Heart left ventricle (tissue), 13 donors: ENCODE data around the gene NEK5.

Source experiments
- CTCF ChIP-seq, 12 donors: fragments of 200-600 bp; sonication (generic) in 4 of 12; IDR thresholded peaks; one replicate each; pipeline versions ENCODE4 v1.5.0 to v1.8.0; 2018 to 2022; ENCODE audit warnings: antibody characterized with exemption in 12 of 12, mild to moderate bottlenecking in 5 of 12
- POLR2A ChIP-seq, 2 donors: fragments of 450-650 bp; IDR thresholded peaks; one replicate each; pipeline ENCODE4 v1.6.1; 2017; ENCODE audit warnings: antibody characterized with exemption in 2 of 2, mild to moderate bottlenecking in 2 of 2, moderate library complexity in 2 of 2
- donor health status: ischemic (EF 13 %, LVEDD 7.1; RV severe dilation, severe dysfunction).
- donor health status: DM: no; HTN: yes; CAD: no.
- donor health status: DM: no; HTN: no; CAD: no.
- donor health status: ischemic (EF 25% LVEDD 6.9; RV normal size, moderate dysfunction).
- donor health status: ischemic (EF 25% LVEDD 5.7; RV mildly dilated, moderate dysfunction).
- donor health status: ischemic (EF 35%, LVEDD 5.7; RV mildly dilated, moderate dysfunction).
- donor health status: nonischemic (EF 11% LVEDD 7.7; RV severe dilation, severe dysfunction).
- donor health status: DM: yes; HTN: yes; CAD: no.
- donor health status: PGD.
- donor health status: ischemic (EF 29% LVEDD 5.4; RV normal size, mild dysfunction).
- donor health status: nonischemic (EF 23%, LVEDD 6.1; RV moderate dilation, normal function).

- TF ChIP-seq POLR2A (IDR thresholded peaks at IDR 0.05), result no peak
- no peak for TF ChIP-seq CTCF (IDR thresholded peaks at IDR 0.05)
Observed at GRCh38 chr13:52012512-52012836, 116.4 kb downstream of the NEK5 start.
